Measurements from ENCODE around the gene NAPA.

The NAPA gene

DNA sequence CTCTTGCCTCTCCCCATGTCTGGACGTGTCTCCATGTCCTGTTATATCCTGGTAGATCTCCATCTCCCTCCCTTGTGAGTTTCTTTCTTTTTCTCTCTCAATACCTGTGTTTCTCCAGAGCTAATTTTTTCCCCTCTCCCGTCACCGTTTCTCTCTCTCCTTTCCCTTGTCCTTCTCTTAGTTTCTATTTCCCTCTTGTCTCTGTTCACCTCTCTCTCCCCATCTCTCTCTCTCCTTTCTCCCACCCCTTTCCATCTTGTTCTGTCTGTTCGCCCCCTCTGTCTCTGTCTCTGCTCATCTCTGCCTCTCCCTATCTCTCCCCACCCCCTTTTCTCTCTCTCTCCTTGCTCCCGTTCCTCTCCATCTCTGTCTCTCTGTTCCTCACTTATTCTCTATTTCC lies 56.2 kb downstream of the NAPA start:
- DNase-seq (ENCODE audit: low read depth) = no peak

DNA sequence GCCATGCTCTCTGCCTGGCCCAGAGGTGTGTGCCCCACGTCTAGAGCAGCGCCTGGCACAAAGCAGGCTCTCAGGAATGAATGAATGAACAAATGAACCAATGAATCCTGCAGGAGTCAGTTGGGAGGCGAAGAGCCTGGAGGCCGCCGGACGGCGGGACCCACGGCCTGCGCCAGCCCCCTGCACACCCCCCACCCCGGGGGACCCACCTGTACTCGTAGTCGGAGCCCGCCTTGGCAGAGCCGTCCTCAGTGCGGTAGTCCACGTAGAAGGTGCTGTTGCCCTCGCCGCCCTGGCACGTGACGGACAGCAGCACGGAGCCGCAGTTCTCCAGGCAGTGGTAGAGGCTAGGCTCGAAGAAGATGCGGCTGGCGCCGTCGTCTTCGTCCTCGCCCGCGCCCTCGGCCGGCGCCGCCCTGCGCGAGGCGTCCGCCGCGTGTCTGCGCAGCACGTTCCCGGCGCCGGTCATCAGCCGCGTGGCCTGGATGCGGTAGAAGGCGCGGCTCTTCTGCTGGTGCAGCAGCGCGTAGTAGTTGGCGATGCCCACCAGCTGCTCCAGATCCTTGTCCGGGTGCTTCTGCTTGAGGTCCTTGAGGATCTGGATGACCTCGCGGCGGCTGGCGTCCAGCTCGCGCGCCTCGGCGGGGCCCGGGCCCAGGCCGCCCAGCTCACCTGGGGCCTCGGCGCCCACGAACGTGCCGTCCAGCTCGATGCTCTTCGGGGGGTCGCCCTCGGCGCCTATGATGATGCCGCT lies 58.0 kb downstream of the NAPA start:
- DNase-seq (ENCODE audit: low read depth) = no peak

DNA sequence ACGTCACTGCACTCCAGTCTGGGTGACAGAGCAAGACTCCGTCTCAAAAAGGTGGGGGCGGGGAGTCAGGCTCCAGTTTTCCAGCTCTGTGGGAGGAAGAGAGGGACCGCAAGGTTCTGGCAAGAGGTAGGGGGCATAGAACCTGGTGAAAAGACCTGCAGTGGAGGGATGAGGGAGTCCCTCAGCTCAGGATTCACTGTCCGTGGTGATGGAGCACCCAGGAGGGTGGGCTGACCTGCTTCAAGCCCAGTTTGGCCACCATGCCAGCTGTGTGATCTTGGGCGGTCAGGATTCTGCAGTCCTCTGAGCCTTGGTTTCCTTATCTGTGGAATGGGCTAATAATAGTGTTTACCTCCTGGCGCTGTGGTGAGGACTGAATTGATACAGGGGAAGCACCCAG lies 64.4 kb downstream of the NAPA start:
- no peak for DNase-seq (ENCODE audit: low read depth)

DNA sequence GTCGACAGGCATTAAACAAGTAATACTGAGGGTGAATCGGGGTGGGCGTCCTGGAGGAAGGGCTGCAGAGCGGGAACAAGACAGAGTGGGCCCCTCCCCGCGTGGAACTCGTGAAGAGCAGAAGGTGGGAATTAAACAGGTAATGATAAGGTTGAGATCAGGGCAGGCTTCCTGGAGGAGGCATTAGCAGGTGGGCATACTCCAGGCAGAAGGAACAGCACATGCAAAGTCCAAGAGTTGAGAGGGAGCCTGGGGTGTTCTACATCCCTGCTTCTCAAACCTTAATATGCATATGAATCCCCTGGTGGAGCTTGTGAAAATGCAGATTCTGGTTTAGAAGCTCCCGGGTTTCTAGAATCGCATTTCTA lies 66.5 kb downstream of the NAPA start:
- no peak for DNase-seq (ENCODE audit: low read depth)

- no peak for DNase-seq (ENCODE audit: low read depth)
Observed at GRCh38 chr19:47447470-47448359, 67.1 kb downstream of the NAPA start.

DNA sequence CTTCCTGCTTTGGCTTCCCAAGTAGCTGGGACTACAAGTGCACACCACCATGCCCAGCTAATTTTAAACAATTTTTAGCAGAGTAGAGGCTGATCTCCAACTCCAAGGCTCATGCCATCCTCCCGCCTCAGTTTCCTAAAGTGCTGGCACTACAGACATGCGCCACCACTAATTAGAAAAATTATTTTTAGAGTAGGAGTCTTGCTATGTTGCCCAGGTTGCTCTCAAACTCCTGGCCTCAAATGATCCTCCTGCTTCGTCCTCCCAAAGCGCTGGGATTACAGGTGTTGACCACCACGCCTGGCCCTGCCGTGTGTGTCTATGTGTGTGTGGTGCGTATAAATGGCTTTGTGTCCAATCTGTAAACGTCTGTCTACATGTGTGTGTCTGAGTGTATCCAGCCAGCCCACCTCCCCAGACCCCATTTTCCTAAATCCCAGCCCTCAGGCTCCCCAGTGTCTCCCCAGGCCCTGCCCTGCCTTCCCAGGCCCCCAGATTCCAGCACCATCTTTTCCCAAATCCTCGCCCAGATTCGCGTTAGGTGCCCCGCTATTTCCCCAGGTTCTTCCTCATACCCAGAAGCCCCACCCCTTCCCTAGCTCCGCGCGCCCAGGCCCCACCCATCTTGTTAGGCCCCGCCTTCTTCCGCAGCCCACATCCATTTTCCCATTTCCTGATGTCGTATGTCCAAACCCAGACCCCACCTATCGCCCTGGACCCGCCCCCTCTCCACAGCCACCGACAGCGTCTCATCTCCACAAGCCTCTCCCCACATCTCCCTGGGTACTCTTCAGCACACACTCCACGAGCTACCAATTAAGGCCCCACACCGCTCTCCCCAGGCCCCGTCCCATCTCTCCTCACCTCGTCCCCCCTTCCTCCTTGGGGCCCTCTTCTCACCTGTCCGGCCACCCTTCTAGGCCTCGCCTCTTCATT lies 68.1 kb downstream of the NAPA start:
- no peak for DNase-seq (ENCODE audit: low read depth)

DNA sequence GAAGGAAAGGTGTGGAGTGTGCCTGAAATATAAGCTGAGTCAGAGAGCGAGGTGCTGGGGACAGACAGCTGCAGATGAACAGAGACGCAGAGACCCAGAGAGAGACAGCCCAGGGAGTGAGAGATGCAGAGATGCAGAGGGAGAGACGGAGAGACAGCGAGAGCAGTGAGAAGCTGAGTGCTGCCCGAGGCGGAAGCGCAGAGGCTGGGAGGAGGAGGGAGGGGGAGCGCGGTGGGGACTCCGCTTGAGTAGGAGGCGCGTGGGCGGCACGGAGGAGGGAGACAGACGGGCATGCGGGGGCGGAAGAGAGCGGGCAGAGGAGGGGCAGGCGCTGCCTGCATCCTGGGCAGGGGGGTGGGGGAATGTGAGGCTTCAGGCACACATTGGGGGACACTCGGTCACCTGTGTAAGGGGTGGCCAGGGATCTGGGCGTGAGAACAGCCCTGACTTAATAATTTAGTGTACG lies 68.9 kb downstream of the NAPA start:
- no peak for DNase-seq (ENCODE audit: low read depth)

- DNase-seq (ENCODE audit: low read depth) = no peak
Observed at GRCh38 chr19:47445527-47445926, 69.3 kb downstream of the NAPA start.

DNA sequence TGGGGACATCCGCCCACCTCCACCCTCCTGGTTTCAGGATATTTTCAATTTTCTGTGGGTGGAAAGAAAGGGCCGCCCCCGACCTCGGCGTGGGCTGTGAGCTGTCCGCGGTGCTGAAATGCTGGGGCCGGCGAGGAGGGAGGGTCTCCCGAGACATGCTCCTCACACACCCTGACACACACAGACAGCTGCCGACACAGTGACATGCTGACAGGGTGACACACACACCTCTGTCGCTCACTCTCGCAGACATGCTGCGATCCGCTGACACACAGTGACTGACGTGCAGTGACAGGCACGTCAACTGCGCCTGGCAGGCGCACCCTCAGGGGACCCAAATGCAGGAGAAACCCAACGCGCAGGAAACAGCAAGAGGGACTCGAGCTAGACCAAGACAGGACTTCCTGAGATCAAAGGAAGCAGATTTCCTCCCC lies 70.5 kb downstream of the NAPA start:
- no peak for DNase-seq (ENCODE audit: low read depth)

- DNase-seq (ENCODE audit: low read depth) = no peak
Observed at GRCh38 chr19:47443331-47443730, 71.5 kb downstream of the NAPA start.

GRCh38 chr19:47438793-47439220 lies 76.1 kb downstream of the NAPA start:
- no peak for DNase-seq (ENCODE audit: low read depth)
